Measurements from ENCODE around the gene GABRG3.

DNA sequence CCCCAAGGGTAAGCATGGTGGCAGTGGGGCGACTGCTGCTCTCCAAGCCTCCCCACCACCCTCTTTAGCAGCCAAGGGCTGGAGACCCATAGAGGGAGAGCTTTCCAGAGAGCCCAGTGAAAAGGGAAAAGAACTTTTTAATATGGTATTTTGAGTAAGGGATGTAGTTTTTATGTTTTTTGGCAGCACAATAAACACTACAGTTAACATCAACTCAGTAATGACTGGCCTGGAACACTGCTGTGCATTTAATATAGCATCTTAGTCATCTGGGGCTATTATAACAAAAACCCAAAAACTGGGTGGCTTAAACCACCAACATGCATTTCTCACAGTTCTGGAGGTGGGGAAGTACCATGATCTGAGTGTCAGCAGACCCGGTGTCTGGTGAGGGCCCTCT lies 495.8 kb downstream of the GABRG3 start:
- TF ChIP-seq POLR2AphosphoS5 (IDR thresholded peaks at IDR 0.05; ENCODE audit: low read depth, low read length) (no peak), POLR2A (IDR thresholded peaks at IDR 0.05; ENCODE audit: low read depth, low read length) (no peak), SPI1 (IDR thresholded peaks at IDR 0.05; ENCODE audit: low read depth, low read length) (no peak), POU2F2 (IDR thresholded peaks at IDR 0.05; ENCODE audit: low read depth, low read length) (no peak), TAF1 (IDR thresholded peaks at IDR 0.05; ENCODE audit: low read depth, low read length) (no peak)

All from GM12891 (cell line).